NCI-H82 treated with DMSO at 0.1 percent for 48 hours (cell line): ENCODE measurements around the gene KCNH3.
A peak's percentile ranks its signal among the peaks of the same experiment; 100 is the strongest.
"Not testable (repeated sequence)": the region's sequence is repeated elsewhere in the genome, so short reads cannot be mapped to it uniquely, and the experiment has no call there.

Experiments used
- DNase-seq: peaks from one replicate; lab custom pipeline; 2025; ENCODE audit not compliant: unreplicated experiment; lab: John Stamatoyannopoulos, UW

KCNH3 gene

GRCh38 chr12:49538510-49539403, at the start of gene KCNH3:
KCNH3 (plus strand) TSS chr12:49539030; CDS start chr12:49539417, 387 bp downstream.
- peak; percentile 63 for DNase-seq

GRCh38 chr12:49489154-49489553, 49.7 kb upstream of the KCNH3 start:
- DNase-seq: no peak

- peak; percentile 9 for DNase-seq
Measured at GRCh38 chr12:49489720-49490119, 49.1 kb upstream of the KCNH3 start.

- DNase-seq: no peak
Measured at GRCh38 chr12:49491823-49492222, 47.0 kb upstream of the KCNH3 start.

GRCh38 chr12:49493900-49494299, 44.9 kb upstream of the KCNH3 start:
- DNase-seq: no peak

GRCh38 chr12:49496417-49497360, 42.1 kb upstream of the KCNH3 start:
- no peak for DNase-seq

- no peak for DNase-seq
Measured at GRCh38 chr12:49501895-49502294, 36.9 kb upstream of the KCNH3 start.

- no peak for DNase-seq
Measured at GRCh38 chr12:49502590-49502989, 36.2 kb upstream of the KCNH3 start.

- DNase-seq: no peak
Measured at GRCh38 chr12:49503674-49504180, 35.1 kb upstream of the KCNH3 start.

GRCh38 chr12:49505672-49506071, 33.2 kb upstream of the KCNH3 start:
- DNase-seq: no peak

GRCh38 chr12:49507139-49507538, 31.7 kb upstream of the KCNH3 start:
- DNase-seq: no peak

GRCh38 chr12:49509681-49510080, 29.1 kb upstream of the KCNH3 start:
- DNase-seq: not testable (repeated sequence)

GRCh38 chr12:49511410-49511809, 27.4 kb upstream of the KCNH3 start:
- DNase-seq: no peak

- no peak for DNase-seq
Measured at GRCh38 chr12:49512546-49512945, 26.3 kb upstream of the KCNH3 start.

- DNase-seq: no peak
Measured at GRCh38 chr12:49515266-49515665, 23.6 kb upstream of the KCNH3 start.

GRCh38 chr12:49518914-49519573, 19.8 kb upstream of the KCNH3 start:
- no peak for DNase-seq

GRCh38 chr12:49519574-49519936, 19.3 kb upstream of the KCNH3 start:
- peak; percentile 67 for DNase-seq

GRCh38 chr12:49521389-49521788, 17.4 kb upstream of the KCNH3 start:
- no peak for DNase-seq

GRCh38 chr12:49524660-49525324, 14.0 kb upstream of the KCNH3 start:
- no peak for DNase-seq

- DNase-seq: no peak
Measured at GRCh38 chr12:49525942-49526341, 12.9 kb upstream of the KCNH3 start.
